ENCODE measurements around the gene CPA4.

Gene CPA4

DNA sequence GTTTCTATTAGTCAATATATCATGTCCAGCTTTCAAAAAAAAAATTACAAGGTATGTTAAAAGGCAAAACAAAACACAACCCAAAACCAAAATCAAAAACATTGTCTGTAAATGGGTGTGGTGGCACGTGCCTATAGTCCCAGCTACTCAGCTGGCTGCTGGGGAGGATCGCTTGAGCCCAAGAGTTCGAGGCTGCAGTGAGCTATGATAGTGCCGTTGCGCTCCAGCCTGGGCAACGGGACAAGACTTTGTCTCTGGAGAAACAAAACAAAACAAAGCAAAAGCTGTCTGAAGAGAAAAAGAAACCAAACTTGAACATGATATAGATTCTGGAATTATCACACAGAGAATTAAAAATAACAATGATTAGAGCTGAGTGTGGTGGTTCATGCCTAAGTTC lies 41.3 kb downstream of the CPA4 start:
- TF ChIP-seq, protein P1, sequence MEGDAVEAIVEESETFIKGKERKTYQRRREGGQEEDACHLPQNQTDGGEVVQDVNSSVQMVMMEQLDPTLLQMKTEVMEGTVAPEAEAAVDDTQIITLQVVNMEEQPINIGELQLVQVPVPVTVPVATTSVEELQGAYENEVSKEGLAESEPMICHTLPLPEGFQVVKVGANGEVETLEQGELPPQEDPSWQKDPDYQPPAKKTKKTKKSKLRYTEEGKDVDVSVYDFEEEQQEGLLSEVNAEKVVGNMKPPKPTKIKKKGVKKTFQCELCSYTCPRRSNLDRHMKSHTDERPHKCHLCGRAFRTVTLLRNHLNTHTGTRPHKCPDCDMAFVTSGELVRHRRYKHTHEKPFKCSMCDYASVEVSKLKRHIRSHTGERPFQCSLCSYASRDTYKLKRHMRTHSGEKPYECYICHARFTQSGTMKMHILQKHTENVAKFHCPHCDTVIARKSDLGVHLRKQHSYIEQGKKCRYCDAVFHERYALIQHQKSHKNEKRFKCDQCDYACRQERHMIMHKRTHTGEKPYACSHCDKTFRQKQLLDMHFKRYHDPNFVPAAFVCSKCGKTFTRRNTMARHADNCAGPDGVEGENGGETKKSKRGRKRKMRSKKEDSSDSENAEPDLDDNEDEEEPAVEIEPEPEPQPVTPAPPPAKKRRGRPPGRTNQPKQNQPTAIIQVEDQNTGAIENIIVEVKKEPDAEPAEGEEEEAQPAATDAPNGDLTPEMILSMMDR (IDR thresholded peaks at IDR 0.05; ENCODE audit: insufficient read depth, missing control alignments), result no peak
- no peak for FAIRE-seq
- no peak for DNase-seq (ENCODE audit: insufficient read length, low spot score)

DNA sequence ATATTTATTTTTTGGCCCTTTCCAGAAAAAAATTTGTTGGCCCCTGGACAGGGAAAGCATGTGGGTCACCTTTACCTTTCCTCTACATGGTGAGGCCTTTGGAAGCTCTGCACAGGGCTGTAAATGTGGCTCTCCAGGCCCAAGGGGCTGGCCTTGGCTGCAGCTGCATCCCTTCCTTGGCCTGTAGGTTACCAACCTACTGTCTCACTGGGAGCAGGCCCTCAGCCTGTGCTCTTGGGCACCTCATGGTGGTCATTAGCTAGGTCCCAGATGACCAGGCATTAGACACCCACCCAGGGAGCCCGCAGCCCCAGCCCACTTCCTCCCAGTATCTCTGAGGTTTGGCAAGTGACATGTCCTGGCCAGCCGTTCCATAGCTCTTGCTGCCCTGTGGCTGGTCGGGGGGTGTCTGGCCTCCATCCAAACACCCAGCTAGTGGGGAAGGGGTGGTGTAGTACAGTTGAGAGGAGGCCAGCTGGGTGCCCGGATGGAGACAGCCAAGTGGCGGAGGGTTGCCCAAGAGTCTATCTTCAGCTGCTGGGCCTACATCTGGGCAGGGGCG lies 44.5 kb downstream of the CPA4 start:
- FAIRE-seq (no peak), DNase-seq (ENCODE audit: insufficient read length, low spot score) (no peak)
- TF ChIP-seq, protein P1 (IDR thresholded peaks at IDR 0.05; ENCODE audit: insufficient read depth, missing control alignments), result no peak

DNA sequence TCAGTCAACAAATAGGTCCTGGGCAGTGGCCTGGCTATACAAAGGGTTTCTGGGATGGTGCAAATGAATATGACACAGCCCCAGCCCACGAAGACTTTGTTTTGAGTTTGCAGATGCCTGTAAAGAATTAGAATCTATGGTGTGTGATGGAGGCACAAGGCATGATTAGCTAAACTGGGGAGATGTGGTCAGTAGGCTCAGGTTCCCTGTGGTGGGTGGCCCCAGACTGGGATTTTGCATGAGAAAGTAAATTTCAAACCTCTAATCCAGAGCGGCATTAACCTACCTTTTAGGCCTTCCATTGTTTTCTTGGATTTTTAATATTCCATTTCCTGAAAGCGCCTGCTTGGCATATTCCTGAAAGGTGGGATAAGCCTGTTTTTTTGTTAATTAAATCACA lies 45.3 kb downstream of the CPA4 start:
- TF ChIP-seq, protein P1 (IDR thresholded peaks at IDR 0.05; ENCODE audit: insufficient read depth, missing control alignments), result no peak
- no peak for FAIRE-seq
- DNase-seq (ENCODE audit: insufficient read length, low spot score), result no peak

DNA sequence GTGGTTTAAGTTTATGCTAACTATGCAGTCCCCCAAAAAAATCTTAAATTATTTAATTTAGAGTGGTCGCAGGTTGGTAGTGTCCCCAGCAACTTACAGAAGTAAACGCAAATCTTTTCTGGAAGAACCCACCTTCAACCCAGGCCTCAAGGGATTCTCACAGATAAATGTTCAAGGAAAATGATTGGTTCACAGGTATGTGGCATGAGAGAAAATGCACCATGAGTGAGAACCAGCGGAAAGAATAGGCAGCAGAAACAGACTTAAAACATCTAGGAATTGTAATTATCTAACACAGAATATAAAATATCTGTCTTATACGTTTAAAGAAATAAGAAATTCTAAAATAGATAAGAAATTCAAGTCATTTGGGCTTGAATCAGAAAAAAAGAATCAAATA lies 48.9 kb downstream of the CPA4 start:
- TF ChIP-seq, protein P1 (IDR thresholded peaks at IDR 0.05; ENCODE audit: insufficient read depth, missing control alignments), result no peak
- FAIRE-seq (no peak), DNase-seq (ENCODE audit: insufficient read length, low spot score) (no peak)

DNA sequence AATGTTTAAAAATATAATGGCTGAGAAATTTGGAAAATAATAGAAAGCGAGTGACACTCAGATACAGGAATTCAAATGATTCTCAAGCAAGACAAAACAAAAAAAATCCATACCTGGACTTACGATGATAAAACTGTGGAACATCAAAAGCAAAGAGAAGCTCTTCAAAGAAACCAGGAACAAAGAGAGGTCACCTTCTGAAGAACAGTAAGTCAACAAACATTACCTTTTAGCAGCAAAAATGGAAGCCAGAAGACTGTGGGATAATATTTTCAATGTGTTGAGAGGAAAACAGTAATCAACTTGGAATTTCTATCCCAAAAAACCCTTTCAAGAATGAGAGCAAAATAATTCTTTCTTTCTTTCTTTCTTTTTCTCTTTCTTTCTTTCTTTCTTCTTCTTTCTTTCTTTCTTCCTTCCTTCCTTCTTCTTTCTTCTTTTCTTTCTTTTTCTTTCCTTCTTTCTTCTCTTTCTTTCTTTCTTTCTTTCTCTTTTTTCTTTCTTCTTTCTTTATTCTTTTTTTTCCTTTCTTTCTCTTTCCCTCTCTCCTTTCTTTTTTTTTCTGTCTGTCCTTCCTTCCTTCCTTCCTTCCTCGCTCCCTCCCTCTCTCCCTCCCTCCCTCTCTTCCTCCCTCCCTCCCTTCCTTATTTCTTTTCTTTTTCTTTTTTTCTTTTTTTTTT lies 49.9 kb downstream of the CPA4 start:
- DNase-seq (ENCODE audit: insufficient read length, low spot score) (no peak), FAIRE-seq (no peak)

DNA sequence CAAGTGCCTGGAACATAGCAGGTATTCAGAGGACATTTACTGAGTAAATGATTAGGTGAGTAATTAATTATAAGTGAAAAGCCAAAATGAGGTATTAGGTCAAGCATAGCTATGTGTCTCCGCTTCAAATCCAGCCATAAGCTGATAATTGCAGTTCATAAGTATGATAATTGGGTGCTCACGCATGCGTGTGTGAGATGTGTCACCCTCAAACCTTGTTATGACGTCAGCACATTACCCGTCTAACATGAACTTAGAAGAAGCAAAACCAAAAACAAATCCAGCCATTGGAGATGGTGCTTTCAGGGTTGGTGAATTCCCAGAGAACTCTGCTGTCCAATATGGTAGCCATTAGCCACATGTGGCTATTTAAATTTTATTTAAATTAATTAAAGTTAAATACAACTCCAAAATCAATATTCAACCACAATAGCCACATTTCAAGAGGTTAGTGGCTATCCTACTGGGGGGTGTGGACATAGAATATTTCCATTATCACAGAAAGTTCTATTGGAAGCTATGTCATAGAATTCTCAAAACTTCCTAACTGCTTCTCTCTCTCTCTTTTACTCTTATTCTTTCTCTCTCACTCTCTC lies 51.4 kb downstream of the CPA4 start, which contains the start of gene CPA5:
CPA5 (plus strand) TSS at position 546 of the 596 bp plus-strand sequence. CDS start 1,670 bp downstream, outside the sequence.
- no peak for FAIRE-seq
- DNase-seq (ENCODE audit: insufficient read length, low spot score), result no peak
- TF ChIP-seq, protein P1 (IDR thresholded peaks at IDR 0.05; ENCODE audit: insufficient read depth, missing control alignments), result no peak

More for the DNA sequence above, 49.9 kb downstream of the CPA4 start:
- TF ChIP-seq, protein P1 (IDR thresholded peaks at IDR 0.05; ENCODE audit: insufficient read depth, missing control alignments), result no peak

DNA sequence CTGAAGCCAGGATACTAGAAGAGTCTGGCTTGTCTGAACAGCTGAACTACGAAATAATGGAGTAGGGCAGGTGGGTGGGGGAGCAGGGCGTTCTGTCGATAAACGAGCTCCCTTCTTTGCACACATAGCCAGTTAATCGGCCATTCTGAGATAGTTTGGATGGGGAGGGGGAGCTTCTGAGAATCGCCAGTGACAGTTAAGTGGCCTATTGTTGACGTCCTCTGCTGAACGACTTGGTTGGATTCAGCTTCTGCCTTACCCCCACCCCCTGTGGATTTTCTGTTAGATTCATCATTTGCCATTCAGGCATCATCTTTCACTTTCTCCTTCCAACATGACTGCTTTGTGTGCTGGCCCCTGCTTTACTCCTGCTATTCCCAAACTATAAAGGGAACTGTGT lies 52.2 kb downstream of the CPA4 start:
- no peak for FAIRE-seq
- no peak for DNase-seq (ENCODE audit: insufficient read length, low spot score)
- TF ChIP-seq, protein P1 (IDR thresholded peaks at IDR 0.05; ENCODE audit: insufficient read depth, missing control alignments), result no peak

Measured in D721Med (cell line).